ENCODE measurements around the gene UBE2I. TPM values are rescaled to one million over a fixed set of nuclear protein-coding genes. Genes with fewer than 3 reads are reported as not detected.

UBE2I gene
- total RNA-seq, 1 experiment from 2014 or later: 290 TPM

GRCh38 chr16:1317479-1318267 is 8.2 kb downstream of the UBE2I start:
- Mint-ChIP-seq H3K27me3 (ENCODE audit: low read depth) (no peaks in the 10 kb centered on the region), H3K4me3 (no peak overlapping the region), H3K36me3 (ENCODE audit: insufficient read depth in 1 of 3, low read depth in 3 of 3) (peaks cover 52 to 91% (median 79%) of the 10 kb centered on the region in 3 experiments; a peak in 6 of 7 replicates), H3K4me1 (0 out of 4 replicates have a peak, but pooled peaks cover 2% of the 10 kb centered on the region in 2 experiments), H3K27ac (peak overlapping the region in 1 of 3 experiments; percentile 87; a peak in 1 of 7 replicates), H3K9me3 (no peaks in the 10 kb centered on the region)
- H3K27me3 ChIP-seq (ENCODE audit: insufficient read depth, low read length): no peaks in the 10 kb centered on the region
- H2AK5ac ChIP-seq (ENCODE audit: insufficient read length, low read length): no peak overlapping the region
- TF ChIP-seq CTCF (conservative IDR thresholded peaks at IDR 0.05): no peak
- no peaks in the 10 kb centered on the region for H4K20me1 ChIP-seq (ENCODE audit: control insufficient read depth, insufficient read depth, insufficient read length)
- no peak overlapping the region for H4K5ac ChIP-seq (ENCODE audit: insufficient read length, low read depth, low read length)
- no peak overlapping the region for H3T11ph ChIP-seq (ENCODE audit: low read length)
- no peaks in the 10 kb centered on the region for H3K9me3 ChIP-seq (ENCODE audit: control insufficient read depth, low read depth, low read length)
- WGBS (ENCODE audit: extremely low coverage, insufficient read length, low lambda C conversion rate): no CpG with 5 or more reads among the region's 32 CpGs
- no peak overlapping the region for H3K23ac ChIP-seq (ENCODE audit: insufficient read length, low read depth, low read length)
- no peak overlapping the region for H2BK5ac ChIP-seq (ENCODE audit: insufficient read length, low read length)
- no peaks in the 10 kb centered on the region for H3K4me1 ChIP-seq (ENCODE audit: insufficient read depth, low read length)
- no peak overlapping the region for H4K91ac ChIP-seq (ENCODE audit: insufficient read length, low read depth, low read length)
- no peak overlapping the region for H3K56ac ChIP-seq (ENCODE audit: insufficient read length, low read depth, low read length)
- H2BK20ac ChIP-seq (ENCODE audit: low read depth, low read length, poor library complexity, severe bottlenecking): no peak overlapping the region
- no peak overlapping the region for H2BK120ac ChIP-seq (ENCODE audit: low read depth, low read length, poor library complexity, severe bottlenecking)
- no peak overlapping the region for H3K18ac ChIP-seq (ENCODE audit: insufficient read length, low read depth, low read length)
- H4K8ac ChIP-seq (replicated peaks; ENCODE audit: insufficient read length, low read depth, low read length): no peak overlapping the region
- H3K4me2 ChIP-seq (ENCODE audit: insufficient read depth, insufficient read length, low read length): no peak overlapping the region
- no peak for DNase-seq
- no peak overlapping the region for H3K4ac ChIP-seq (ENCODE audit: low read depth, low read length)
- H2BK15ac ChIP-seq (ENCODE audit: low read depth, low read length): no peak overlapping the region
- no peak overlapping the region for H2BK12ac ChIP-seq (ENCODE audit: insufficient read length, low read depth, low read length)
- H2AFZ ChIP-seq (ENCODE audit: low read length): no peak overlapping the region
- H3K27ac ChIP-seq (ENCODE audit: insufficient read length, low read depth, low read length): no peak overlapping the region
- H3K14ac ChIP-seq (ENCODE audit: insufficient read depth, low read length): no peak overlapping the region
- peaks cover 5% of the 10 kb centered on the region for H3K79me1 ChIP-seq (ENCODE audit: insufficient read depth, low read depth, low read length, poor library complexity, severe bottlenecking)
- H3K9ac ChIP-seq (ENCODE audit: extremely low read depth, insufficient read length, low read length): no peak overlapping the region
- H3K23me2 ChIP-seq (ENCODE audit: insufficient read length, low read depth, low read length, poor library complexity, severe bottlenecking): no peaks in the 10 kb centered on the region
- H3K79me2 ChIP-seq (ENCODE audit: insufficient read depth, low read length): peaks cover 20% of the 10 kb centered on the region; the same call in 1 of the 2 replicates

Data from H9 (cell line).